B cell (primary cell): ENCODE results near the gene CYP4F3. TPM values are rescaled to one million over a fixed set of nuclear protein-coding genes. Genes with fewer than 3 reads are reported as not detected.

Source experiments
- ATAC-seq: fragments of 200-7000 bp; cut with Tn5 transposase; one replicate; pipeline ENCODE4 v1.10.0; 2021; ENCODE audit warnings: low read depth, mild to moderate bottlenecking, moderate number of reproducible peaks, moderate library complexity
- CTCF ChIA-PET: fragments of 350-600 bp; sonication (Branson Sonifier 250); formaldehyde crosslinking; loops from one replicate; lab custom pipeline; 2021; ENCODE audit warnings: antibody characterized with exemption, inconsistent platforms; lab: Charles Lee
- POLR2A ChIA-PET: fragments of 350-600 bp; sonication (Branson Sonifier 250); formaldehyde crosslinking; loops from one replicate; lab custom pipeline; 2021; ENCODE audit warnings: antibody characterized with exemption; lab: Charles Lee
- DNase-seq: peaks from one replicate; pipeline ENCODE4 v3.0.0; 2013
- H2AFZ ChIP-seq: 2 replicates; pipeline ENCODE4 v1.6.1; 2012; ENCODE audit warnings: mild to moderate bottlenecking, low read depth, low read length; ENCODE audit not compliant: insufficient read depth, poor library complexity, severe bottlenecking
- H3K27ac ChIP-seq, 2 donors: 1 replicate in 1 of 2; 2 replicates in 1 of 2; pipeline ENCODE4 v1.5.1; 2012 to 2013; ENCODE audit warnings: low read length in 2 of 2, mild to moderate bottlenecking in 2 of 2, moderate library complexity in 1 of 2
- H3K27me3 ChIP-seq, 4 experiments: fragments of 200-600 bp in 1 of 4; sonication (generic) in 1 of 4; replicated peaks in 1 of 4; 1 replicate in 2 of 4; 2 replicates in 2 of 4; pipeline versions ENCODE4 v1.6.1 to v1.7.0; 2013 to 2016; ENCODE audit warnings: low read length in 3 of 4, mild to moderate bottlenecking in 2 of 4, mixed read lengths in 1 of 4, moderate library complexity in 1 of 4; ENCODE audit not compliant: insufficient read depth in 4 of 4, control insufficient read depth in 3 of 4; ENCODE audit errors: control extremely low read depth in 1 of 4
- H3K36me3 ChIP-seq, 2 experiments: replicated peaks in 1 of 2; 1 replicate in 1 of 2; 2 replicates in 1 of 2; pipeline versions ENCODE4 v1.6.1 to v1.7.1; 2013; ENCODE audit warnings: low read length in 1 of 2; ENCODE audit not compliant: insufficient read depth in 2 of 2, control insufficient read depth in 1 of 2; ENCODE audit errors: control extremely low read depth in 1 of 2, extremely low read depth in 1 of 2
- H3K4me1 ChIP-seq, 2 donors: fragments of 200-600 bp in 1 of 2; sonication (generic) in 1 of 2; 1 replicate in 1 of 2; 2 replicates in 1 of 2; pipeline versions ENCODE4 v1.5.1 to v1.6.1; 2013 to 2017; ENCODE audit warnings: low read length in 2 of 2; ENCODE audit not compliant: control insufficient read depth in 2 of 2, insufficient read depth in 2 of 2
- H3K4me2 ChIP-seq: replicated peaks from 2 replicates; pipeline ENCODE3; 2012; ENCODE audit warnings: mild to moderate bottlenecking, low read depth, low read length; ENCODE audit not compliant: poor library complexity, severe bottlenecking
- H3K4me3 ChIP-seq, 5 experiments: fragments of 200-600 bp in 1 of 5; sonication (generic) in 1 of 5; 1 replicate in 3 of 5; 2 replicates in 2 of 5; pipeline versions ENCODE4 v1.5.1 to v1.7.0; 2011 to 2016; ENCODE audit warnings: low read length in 4 of 5, mild to moderate bottlenecking in 4 of 5, low read depth in 2 of 5, control low read depth in 1 of 5, moderate library complexity in 1 of 5; ENCODE audit not compliant: insufficient read depth in 1 of 5; ENCODE audit errors: control extremely low read depth in 1 of 5, extremely low read depth in 1 of 5
- H3K79me2 ChIP-seq: fragments of 200-600 bp; sonication (generic); one replicate; pipeline ENCODE4 v1.6.0; 2016; ENCODE audit warnings: low read length; ENCODE audit not compliant: control insufficient read depth, insufficient read depth
- H3K9ac ChIP-seq: fragments of 200-600 bp; sonication (generic); 2 replicates; pipeline ENCODE4 v1.6.1; 2017; ENCODE audit warnings: mild to moderate bottlenecking, low read length, moderate library complexity
- H3K9me3 ChIP-seq, 3 donors: one replicate each; pipeline versions ENCODE4 v1.6.1 to v1.7.1; 2013; ENCODE audit warnings: low read length in 2 of 3; ENCODE audit not compliant: control insufficient read depth in 2 of 3, insufficient read depth in 1 of 3; ENCODE audit errors: control extremely low read depth in 1 of 3
- H4K20me1 ChIP-seq: 2 replicates; pipeline ENCODE4 v1.6.0; 2012; ENCODE audit warnings: mild to moderate bottlenecking, low read length; ENCODE audit not compliant: insufficient read depth, control insufficient read depth, poor library complexity, severe bottlenecking
- H3K27ac Mint-ChIP-seq: one replicate; pipeline ENCODE4 v1.8.0; 2021; ENCODE audit warnings: mixed read lengths
- H3K27me3 Mint-ChIP-seq: one replicate; pipeline ENCODE4 v1.8.0; 2021; ENCODE audit warnings: mixed read lengths
- H3K4me1 Mint-ChIP-seq: one replicate; pipeline ENCODE4 v1.8.0; 2021; ENCODE audit warnings: mixed read lengths
- H3K4me3 Mint-ChIP-seq: one replicate; pipeline ENCODE4 v1.8.0; 2021; ENCODE audit warnings: mixed read lengths
- H3K9me3 Mint-ChIP-seq: one replicate; pipeline ENCODE4 v1.8.0; 2022; ENCODE audit warnings: mixed read lengths; ENCODE audit not compliant: insufficient read depth
- CTCF ChIP-seq: fragments of 200-600 bp; IDR thresholded peaks from one replicate; pipeline ENCODE4 v1.8.0; 2022; ENCODE audit warnings: antibody characterized with exemption, mild to moderate bottlenecking
- EZH2 ChIP-seq: IDR thresholded peaks from 2 replicates; pipeline ENCODE4 v1.6.1; 2012; ENCODE audit warnings: borderline replicate concordance, low read depth, mild to moderate bottlenecking, moderate library complexity, low read length; ENCODE audit not compliant: insufficient read depth, poor library complexity, severe bottlenecking
- WGBS: methylation state at CpG from one replicate; pipeline ENCODE4 v1.1.5; 2013; ENCODE audit warnings: missing lambda C conversion rate; ENCODE audit not compliant: insufficient coverage; 5-methylcytosine and 5-hydroxymethylcytosine counted together
- intact Hi-C: fragments of 100-400 bp; cut with micrococcal nuclease; formaldehyde crosslinking; loops from one replicate; pipeline ENCODE4 v1.10.0; 2022
- polyA plus RNA-seq: library from polyadenylated mRNA; depleted of rRNA; stranded (reverse); fragments of >200 nt; gene quantifications from 2 replicates; pipeline ENCODE4 v1.2.3, GENCODE V29; 2012
- total RNA-seq, 2 donors: library from RNA; stranded (reverse); fragments of 120-200 nt in 1 of 2; gene quantifications; 1 replicate in 1 of 2; 2 replicates in 1 of 2; pipeline versions ENCODE4 v1.2.3 to v1.2.4, GENCODE V29; 2013 to 2022

The CYP4F3 gene
- total and polyA plus RNA-seq, 2 donors (not counting 1 experiment from before 2014, with no cell fraction given): not detected

GRCh38 chr19:15616627-15617270, 23.9 kb upstream of the CYP4F3 start:
- Mint-ChIP-seq H3K4me3 (no peak overlapping the region), H3K4me1 (no peaks in the 10 kb centered on the region), H3K9me3 (no peaks in the 10 kb centered on the region), H3K27ac (no peak overlapping the region), H3K27me3 (peaks cover 35% of the 10 kb centered on the region)
- peaks cover 0 to 8% (median 0%) of the 10 kb centered on the region in 4 experiments for H3K27me3 ChIP-seq
- no peak for TF ChIP-seq CTCF
- TF ChIP-seq EZH2: no peak
- no peaks in the 10 kb centered on the region for H3K36me3 ChIP-seq
- H3K4me1 ChIP-seq: no peaks in the 10 kb centered on the region
- no peaks in the 10 kb centered on the region for H3K79me2 ChIP-seq
- CTCF ChIA-PET: no interaction called here
- H3K4me2 ChIP-seq: no peak overlapping the region
- H3K27ac ChIP-seq: no peak overlapping the region
- intact Hi-C loops: no loop called here
- DNase-seq: no peak
- H2AFZ ChIP-seq: no peak overlapping the region
- no peak overlapping the region for H3K4me3 ChIP-seq
- WGBS: 77% methylated on average over 4 of the region's 7 CpGs
- ATAC-seq: no peak
- no peak overlapping the region for H3K9ac ChIP-seq
- peaks cover 0 to 3% (median 0%) of the 10 kb centered on the region in 3 donors for H3K9me3 ChIP-seq
- POLR2A ChIA-PET: interaction anchor here (0.6 kb wide), 1 partner anchor 429 kb away, joined by 6 read pairs; no protein-coding TSS in a partner anchor
- H4K20me1 ChIP-seq: no peaks in the 10 kb centered on the region

DNA sequence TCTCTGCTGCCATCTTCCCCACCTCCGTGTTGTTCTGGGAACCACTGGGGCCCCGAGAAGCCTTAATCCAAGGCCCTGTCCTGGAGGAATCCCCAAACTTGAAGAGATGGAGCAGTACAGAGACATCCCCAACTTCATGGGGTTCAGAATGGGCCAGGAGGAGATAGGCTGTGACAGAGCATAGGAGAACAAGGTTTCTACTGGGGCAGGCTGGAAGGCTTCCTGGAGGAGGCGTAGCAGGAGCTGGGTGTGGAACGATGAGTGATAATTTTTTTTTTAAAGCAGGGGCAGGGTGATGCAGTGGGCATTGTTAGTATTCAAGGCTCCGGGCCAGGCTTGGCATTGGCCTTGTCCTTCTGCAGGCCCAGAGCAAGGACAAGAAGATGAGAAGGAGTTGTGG, 22.4 kb upstream of the CYP4F3 start:
- Mint-ChIP-seq H3K27me3 (peaks cover 43% of the 10 kb centered on the region), H3K4me3 (no peak overlapping the region), H3K9me3 (no peaks in the 10 kb centered on the region), H3K27ac (no peak overlapping the region), H3K4me1 (no peaks in the 10 kb centered on the region)
- Histone ChIP-seq H3K4me1 (no peaks in the 10 kb centered on the region), H3K36me3 (no peaks in the 10 kb centered on the region), H2AFZ (no peak overlapping the region), H4K20me1 (no peaks in the 10 kb centered on the region), H3K9ac (no peak overlapping the region), H3K27me3 (peaks cover 0 to 20% (median 0%) of the 10 kb centered on the region in 4 experiments), H3K4me3 (no peak overlapping the region), H3K4me2 (no peak overlapping the region), H3K27ac (no peak overlapping the region), H3K9me3 (peaks cover 0 to 3% (median 0%) of the 10 kb centered on the region in 3 donors), H3K79me2 (no peaks in the 10 kb centered on the region)
- 86% methylated on average over 4 of the region's 5 CpGs for WGBS
- DNase-seq (no peak), ATAC-seq (no peak)
- no peak for TF ChIP-seq EZH2
- no peak for TF ChIP-seq CTCF
- POLR2A ChIA-PET: no interaction called here
- intact Hi-C loops: no loop called here
- CTCF ChIA-PET: no interaction called here
